HL-60 (cell line): ENCODE data around the gene RMND5A.

Experiments
- DNase-seq, 2 experiments: peaks; one replicate each; pipeline ENCODE4 v3.0.0-alpha.2; 2010 to 2020; ENCODE audit warnings: low read depth in 1 of 2, low spot score in 1 of 2
- H3K27ac ChIP-seq: fragments of 250-450 bp; sonication (Bioruptor Pico); replicated peaks from 2 replicates; pipeline ENCODE4 v1.5.1; 2020; ENCODE audit warnings: mild to moderate bottlenecking, moderate library complexity
- H3K27me3 ChIP-seq: fragments of 250-450 bp; sonication (Bioruptor Pico); 2 replicates; pipeline ENCODE4 v1.5.1; 2021; ENCODE audit warnings: mild to moderate bottlenecking, moderate library complexity; ENCODE audit not compliant: insufficient read depth, poor library complexity, severe bottlenecking
- H3K4me3 ChIP-seq: replicated peaks from 2 replicates; pipeline ENCODE4 v1.5.1; 2011; ENCODE audit warnings: mild to moderate bottlenecking, control low read depth, low read length; ENCODE audit not compliant: insufficient read depth
- GABPA ChIP-seq: IDR thresholded peaks from 2 replicates; pipeline ENCODE4 v1.6.1; 2012; ENCODE audit warnings: low read depth
- POLR2AphosphoS5 ChIP-seq: IDR thresholded peaks from 2 replicates; pipeline ENCODE4 v1.6.1; 2012; ENCODE audit warnings: low read depth
- REST ChIP-seq: IDR thresholded peaks from 2 replicates; pipeline ENCODE4 v1.6.1; 2012; ENCODE audit warnings: low read depth; ENCODE audit not compliant: insufficient replicate concordance
- SPI1 ChIP-seq: IDR thresholded peaks from 2 replicates; pipeline ENCODE4 v1.6.1; 2012; ENCODE audit warnings: low read depth, mild to moderate bottlenecking, borderline replicate concordance
- TF ChIP-seq, protein P1 (sequence below): IDR thresholded peaks from one replicate; pipeline ENCODE4 v1.5.1; 2011; ENCODE audit warnings: low read length, control low read depth, inconsistent platforms; ENCODE audit not compliant: insufficient read depth

Gene RMND5A

DNA sequence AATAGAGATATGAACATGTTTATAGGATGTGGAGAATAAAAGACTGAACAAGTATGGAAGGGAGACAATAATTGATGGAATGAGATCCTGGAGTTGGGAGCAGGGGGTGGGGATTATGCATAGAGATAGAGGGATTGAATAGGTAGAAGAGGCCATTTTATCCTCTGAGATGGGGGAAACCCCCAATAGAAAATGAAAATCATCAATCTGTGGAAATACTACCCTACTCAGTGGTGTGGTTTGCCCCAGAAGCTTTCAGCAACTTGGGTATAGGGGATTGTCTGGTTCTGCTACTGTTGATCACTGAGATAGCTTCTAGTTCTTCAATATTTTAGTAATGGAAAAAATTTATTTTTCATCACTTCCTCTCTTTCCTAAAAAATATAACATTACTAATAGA, 41.1 kb upstream of the RMND5A start:
- H3K27me3 ChIP-seq = no peaks in the 10 kb centered on the region
- no peak overlapping the region for H3K27ac ChIP-seq
- no peak for DNase-seq
- no peak overlapping the region for H3K4me3 ChIP-seq
- TF ChIP-seq REST (no peak), SPI1 (no peak), GABPA (no peak), POLR2AphosphoS5 (no peak)
- TF ChIP-seq, protein P1, sequence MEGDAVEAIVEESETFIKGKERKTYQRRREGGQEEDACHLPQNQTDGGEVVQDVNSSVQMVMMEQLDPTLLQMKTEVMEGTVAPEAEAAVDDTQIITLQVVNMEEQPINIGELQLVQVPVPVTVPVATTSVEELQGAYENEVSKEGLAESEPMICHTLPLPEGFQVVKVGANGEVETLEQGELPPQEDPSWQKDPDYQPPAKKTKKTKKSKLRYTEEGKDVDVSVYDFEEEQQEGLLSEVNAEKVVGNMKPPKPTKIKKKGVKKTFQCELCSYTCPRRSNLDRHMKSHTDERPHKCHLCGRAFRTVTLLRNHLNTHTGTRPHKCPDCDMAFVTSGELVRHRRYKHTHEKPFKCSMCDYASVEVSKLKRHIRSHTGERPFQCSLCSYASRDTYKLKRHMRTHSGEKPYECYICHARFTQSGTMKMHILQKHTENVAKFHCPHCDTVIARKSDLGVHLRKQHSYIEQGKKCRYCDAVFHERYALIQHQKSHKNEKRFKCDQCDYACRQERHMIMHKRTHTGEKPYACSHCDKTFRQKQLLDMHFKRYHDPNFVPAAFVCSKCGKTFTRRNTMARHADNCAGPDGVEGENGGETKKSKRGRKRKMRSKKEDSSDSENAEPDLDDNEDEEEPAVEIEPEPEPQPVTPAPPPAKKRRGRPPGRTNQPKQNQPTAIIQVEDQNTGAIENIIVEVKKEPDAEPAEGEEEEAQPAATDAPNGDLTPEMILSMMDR = no peak

DNA sequence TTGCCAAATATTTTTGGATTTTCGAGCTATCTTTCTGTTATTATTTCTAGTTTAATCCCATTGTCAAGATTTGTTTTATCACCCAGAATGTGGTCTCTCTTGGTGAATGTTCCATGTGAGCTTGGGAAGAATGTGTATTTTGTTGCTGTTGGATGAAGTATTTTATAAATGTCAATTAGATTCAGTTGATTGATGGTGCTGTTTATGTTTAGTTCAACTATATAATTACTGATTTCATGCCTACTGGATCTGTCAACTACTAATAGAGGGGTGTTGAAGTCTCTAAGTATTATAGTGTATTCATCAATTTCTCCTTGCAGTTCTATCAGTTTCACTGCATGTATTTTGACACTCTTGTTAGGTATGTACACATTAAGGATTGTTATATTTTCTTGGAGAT, 34.7 kb upstream of the RMND5A start:
- Histone ChIP-seq H3K27me3 (no peaks in the 10 kb centered on the region), H3K4me3 (no peak overlapping the region), H3K27ac (no peak overlapping the region)
- no peak for DNase-seq
- TF ChIP-seq SPI1 = no peak
- TF ChIP-seq REST = no peak
- TF ChIP-seq, protein P1 = no peak
- TF ChIP-seq GABPA = no peak
- TF ChIP-seq POLR2AphosphoS5 = no peak

- Histone ChIP-seq H3K4me3 (no peak overlapping the region), H3K27ac (no peak overlapping the region), H3K27me3 (no peaks in the 10 kb centered on the region)
- no peak for DNase-seq
- TF ChIP-seq, protein P1 = no peak
- TF ChIP-seq REST = no peak
Observed at GRCh38 chr2:86686460-86686859, 33.6 kb upstream of the RMND5A start.
